ENCODE measurements around the gene RPTOR.

GRCh38 chr17:80511222-80512180, 33.1 kb upstream of the RPTOR start:
- no peak for TF ChIP-seq POLR2A (IDR thresholded peaks at IDR 0.05; ENCODE audit: low read length)
- no peak for TF ChIP-seq GATA1 (IDR thresholded peaks at IDR 0.05; ENCODE audit: low read depth, low read length)

All from erythroblast (primary cell).